Retina (tissue), 1 donor: Measurements from ENCODE around the gene FREM1.

Source experiments
- DNase-seq: peaks from one replicate; pipeline ENCODE4 v3.0.0-alpha.2; 2016

FREM1 gene

DNA sequence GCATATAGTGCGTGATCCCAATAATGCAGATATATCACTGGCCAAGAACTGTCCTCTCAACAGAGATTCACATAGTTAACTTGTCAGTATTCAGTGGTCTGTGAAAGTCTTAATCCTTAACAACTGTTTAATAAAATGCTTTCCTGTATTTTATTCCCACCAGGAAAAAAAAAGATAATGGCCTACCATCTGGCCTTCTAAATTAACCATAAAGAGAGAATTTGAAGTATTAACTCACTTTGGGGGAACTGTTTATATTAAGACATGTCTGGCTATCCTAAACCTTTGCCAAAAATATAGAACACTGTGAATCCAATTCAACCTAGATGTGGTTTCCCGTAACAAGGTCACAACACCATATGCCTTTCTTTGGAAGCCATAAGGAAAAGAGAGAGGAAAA, 818 bp upstream of the FREM1 start:
- DNase-seq: no peak

DNA sequence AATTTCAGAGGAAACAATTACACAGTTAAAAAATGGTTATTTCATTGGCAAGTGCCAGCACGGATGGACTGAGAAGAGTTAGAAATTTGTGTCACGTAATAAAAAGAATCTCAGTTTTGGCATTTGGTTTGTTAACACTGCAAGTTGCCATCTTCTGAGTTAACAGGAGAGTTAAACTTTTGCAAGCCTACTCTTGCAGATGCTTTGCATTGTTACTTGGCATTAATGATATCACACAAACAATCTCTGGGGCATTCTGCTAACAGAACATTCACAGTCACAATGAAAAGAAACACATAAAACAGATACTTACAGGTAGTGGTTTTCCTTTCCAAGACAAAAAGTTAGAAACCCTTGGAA, 647 bp downstream of the FREM1 start:
- no peak for DNase-seq

DNA sequence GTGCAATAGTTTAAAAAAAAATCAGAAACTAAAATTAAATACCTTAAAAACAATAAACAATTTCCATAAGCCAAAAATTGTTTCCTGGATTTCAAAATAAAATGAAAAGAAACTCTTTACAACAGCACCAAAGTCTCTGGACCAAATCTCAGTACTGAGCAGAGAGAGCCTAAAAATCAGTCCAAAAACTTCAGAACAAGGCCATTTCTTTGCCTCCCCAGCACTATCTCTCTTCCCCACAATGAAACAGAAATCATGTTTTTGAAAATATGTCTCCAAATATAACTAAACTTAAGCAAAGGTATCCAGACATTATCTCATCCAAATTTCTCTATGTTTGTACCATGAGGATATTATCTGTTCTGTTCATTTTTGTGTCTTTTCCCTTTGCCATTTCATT, 1.0 kb downstream of the FREM1 start:
- DNase-seq: no peak

DNA sequence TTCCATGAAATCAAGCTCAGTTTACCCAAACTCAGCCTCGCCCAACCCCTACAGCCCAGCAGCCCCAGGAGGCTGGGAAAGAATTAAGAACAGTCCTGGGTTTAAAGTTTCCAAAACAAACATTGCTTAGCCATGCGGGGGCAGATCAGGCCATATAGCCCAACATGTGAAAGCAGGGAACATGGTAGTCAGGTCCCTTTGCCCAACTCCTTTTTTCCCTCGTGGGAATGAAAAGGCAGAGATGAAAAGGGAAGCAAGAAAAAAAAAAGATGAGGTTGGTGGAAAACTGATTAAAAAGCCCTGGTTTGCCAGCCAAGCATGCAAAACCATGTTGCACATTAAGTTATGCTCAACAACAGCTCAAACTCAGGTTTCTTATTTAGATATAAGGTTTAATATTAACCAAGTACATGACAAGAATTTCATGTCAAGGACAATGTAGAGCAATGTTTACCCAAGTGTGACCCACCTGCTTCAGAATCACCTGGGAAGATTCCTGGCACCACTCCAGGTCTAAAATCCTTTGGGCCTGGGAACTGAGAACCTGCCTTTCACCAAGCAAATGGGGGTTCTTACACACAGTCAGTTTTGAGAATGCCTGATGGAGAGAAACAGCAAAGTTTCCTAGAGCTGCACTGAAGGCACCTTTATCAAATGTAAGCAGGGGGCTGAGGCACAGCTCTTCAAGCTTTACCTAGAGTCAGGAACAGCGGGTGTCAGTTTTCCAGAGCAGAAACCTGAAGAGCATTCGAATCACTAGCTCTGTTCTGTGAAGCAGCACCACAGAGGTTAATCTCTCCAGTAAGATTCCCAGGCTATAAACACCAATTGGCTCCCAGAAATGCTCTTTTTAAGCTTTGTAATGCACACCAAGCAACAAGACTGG, 1.7 kb downstream of the FREM1 start:
- DNase-seq: no peak

DNA sequence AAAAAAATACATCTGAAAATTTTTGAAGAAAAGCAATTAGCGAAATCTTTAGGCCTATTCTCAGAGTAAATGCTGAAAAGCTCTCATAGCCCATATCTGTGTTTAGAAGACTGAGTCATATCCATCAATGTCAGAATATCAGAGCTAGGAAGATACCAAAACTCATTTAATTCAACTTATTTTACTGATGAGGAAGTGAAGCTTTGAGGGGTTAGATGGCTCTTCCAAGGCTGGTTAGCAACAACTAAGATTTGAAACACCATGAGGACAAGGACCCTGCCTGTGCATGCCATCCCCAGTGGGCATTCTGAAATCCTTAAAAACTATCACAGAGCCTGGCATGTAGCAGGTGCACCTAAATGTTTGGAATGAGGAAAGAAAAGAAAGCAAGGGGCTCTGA, 2.5 kb downstream of the FREM1 start:
- no peak for DNase-seq

DNA sequence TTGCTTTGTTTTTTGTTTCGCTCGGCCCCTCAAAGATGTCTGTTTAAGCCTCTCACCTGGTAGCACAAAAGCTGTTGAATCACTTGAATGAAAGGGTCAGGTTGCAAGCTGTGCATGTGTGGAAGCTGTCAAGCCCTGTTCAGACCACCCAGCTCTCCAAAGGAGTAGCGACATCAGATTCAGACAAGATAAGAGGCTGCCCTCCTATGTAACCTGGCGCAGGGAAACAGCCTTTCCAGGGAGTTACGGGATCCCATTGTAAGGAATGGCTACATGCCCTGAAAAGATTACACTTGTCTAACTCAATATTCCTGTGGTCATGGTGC, 2.9 kb downstream of the FREM1 start:
- DNase-seq: no peak

DNA sequence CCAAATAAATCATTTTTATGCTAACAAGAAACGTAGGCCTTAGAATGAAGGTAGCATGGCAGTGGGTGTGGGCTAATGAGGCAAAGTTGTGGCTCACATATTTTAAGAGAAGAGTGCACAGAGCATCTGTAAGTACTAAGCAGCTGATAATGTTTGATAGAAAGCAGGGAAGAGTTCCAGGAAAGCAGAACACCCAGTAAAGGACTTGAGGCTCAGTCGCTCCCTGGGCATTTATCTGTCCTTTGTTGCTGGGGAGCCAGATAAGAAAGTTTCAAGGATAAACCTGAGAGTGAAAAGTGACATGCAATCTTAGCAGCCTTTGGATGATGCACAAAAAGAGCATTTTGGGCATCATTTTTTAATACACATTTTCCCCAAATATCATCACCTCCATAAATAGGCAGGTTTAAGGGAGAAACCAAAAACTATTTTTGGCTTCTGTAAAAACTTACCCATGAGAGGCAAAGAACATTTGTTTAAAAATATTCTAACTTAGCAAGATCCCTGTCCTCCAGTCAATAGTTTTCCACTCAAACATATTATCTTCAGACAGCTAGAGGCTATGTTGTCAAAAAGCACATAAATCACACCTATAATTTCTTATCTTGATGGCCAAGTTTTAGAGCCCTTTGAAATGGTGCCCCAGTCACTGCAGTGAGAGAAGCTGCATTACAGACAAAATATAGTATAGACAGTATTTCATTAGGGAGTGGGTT, 3.4 kb downstream of the FREM1 start:
- DNase-seq: no peak

DNA sequence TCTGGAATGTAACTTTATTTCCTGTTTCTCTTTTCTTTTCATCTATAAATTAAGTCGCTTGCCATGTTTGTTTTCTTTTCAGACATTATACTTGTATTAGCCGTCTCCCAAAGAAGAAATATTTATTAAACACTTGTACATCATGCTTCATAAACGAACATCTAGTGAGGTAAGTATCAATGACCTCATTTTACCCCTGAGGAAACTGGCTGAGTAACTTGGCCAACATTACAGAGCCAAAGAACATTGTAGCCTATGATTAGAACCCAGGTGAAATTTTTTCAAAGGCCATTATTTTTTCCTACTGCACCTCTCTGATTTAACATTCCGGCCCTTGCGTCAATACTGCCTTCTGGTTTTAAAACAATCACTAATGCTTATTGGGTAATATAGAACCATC, 4.2 kb downstream of the FREM1 start:
- DNase-seq: no peak

DNA sequence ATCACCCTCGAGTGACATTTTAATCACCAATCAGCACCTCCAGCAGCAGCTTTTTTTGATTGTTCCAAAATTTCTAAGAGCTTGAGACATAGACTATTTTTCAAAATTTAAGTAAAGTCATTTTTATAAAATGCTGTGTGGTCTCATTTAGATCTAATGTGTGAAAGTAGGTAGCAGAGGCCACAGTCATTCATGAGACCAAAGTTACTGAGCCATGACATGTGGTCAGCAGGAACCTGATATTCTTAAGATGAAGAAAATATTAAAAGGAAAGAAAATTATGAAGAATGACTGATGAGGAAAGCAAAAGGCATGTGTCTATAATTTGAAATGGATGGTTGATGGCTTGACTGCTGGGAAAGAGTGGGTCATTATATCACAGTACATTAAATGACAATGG, 7.2 kb downstream of the FREM1 start:
- no peak for DNase-seq

DNA sequence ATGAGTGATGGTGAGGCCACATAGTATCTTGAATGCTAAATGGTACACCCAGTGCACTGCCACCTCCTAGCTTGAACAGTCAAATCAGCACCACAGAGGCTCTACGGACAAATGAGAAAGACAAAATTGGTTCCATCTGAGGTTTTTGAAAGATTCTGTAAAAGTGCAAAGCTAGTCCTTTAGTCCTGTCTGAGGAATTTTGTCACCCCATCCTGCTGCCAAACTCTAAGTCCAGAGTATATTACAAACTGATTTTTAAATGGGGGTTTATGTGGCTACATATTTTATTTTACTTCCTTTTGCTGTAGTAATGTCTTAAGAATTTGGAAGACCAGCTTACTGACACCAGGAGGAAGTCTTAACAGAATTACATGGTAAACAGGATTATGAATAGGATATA, 7.7 kb downstream of the FREM1 start:
- DNase-seq: no peak

DNA sequence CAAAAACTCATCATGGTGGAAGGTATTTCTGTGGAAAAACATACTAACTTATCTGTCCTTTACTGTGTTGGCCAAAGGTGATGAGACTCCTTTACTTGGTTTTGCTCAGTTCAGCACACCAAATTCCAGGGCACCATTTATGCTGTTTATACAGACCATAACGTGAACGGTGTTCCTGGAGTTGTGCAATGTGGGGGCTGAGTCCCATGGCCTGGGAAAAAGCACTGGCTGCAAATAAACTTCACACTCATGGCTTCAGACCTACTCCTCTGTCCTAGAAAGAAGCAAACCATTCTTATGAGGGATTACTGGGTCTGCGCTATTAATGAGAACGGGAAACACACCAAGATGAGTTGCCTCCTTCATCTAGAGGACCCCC, 10.4 kb downstream of the FREM1 start:
- DNase-seq: no peak

DNA sequence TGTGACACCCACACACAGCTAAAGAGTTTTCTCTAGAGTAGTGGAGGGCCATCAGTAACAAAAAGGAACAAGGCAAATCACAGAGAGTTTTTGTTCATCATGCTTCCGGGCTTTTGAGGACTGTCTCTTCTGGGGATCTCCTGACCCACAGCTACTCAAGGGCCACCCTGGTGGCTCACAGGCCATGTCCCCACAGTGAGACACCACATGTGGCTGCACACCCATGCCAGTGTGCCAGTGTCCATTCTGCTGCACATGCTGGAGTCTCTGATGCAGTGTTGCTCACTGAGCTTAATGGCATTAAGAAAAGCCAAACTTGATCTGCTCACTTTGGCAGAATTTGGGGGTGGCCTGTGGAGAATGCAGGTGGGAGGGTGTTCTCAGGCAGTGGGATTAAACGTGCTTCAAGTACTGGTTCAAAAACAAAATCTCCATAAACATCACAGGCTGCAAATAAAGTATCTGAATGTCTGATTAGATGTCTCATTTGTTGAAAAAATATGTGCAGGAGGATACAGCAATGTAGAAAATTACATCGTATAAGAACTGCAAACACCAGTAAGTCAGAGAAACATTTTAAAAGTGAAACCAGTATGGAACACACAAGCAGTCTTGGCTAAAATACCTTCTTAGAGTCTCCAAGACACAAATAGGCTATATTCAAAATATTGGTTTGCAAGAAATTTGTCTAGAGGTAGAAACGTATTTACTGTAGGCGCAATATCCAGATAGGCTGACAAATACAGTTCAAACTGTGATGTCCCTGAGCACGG, 11.0 kb downstream of the FREM1 start:
- no peak for DNase-seq

DNA sequence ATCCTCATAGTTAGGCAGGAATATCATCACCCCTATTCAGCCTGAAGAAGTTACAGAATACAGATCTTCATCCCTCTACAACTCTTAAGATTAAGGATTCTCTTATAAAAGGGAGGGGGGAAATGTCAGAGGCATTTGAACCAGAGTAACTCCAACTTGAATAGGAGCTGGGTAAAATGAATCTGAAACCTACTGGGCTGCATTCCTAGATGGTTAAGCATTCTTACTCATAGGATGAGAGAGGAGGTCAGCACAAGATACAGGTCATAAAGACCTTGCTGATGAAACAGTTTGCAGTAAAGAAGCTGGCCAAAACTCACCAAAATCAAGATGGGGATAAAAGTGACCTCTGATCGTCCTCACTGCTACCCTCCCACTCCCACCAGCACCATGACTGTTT, 14.4 kb downstream of the FREM1 start:
- DNase-seq: no peak

DNA sequence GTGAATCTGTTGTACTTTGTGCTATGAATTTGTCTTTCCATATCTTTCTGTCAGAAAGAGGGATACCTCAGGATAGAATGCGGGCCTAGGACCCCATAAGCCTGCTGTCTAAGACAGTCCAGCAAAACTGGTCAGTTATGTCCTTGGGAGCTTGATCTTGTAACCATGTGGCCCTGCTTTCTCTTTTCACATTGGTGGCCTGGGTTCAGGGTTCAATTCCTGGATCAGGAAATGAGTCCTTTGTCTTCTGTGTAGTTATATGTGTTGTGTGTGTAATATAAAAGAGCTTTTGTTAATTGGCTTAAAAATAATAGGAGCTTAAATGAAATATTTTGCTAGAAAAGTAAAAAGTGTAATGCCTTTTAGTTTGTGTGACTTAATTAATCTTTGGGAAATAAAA, 16.9 kb downstream of the FREM1 start:
- DNase-seq: no peak

DNA sequence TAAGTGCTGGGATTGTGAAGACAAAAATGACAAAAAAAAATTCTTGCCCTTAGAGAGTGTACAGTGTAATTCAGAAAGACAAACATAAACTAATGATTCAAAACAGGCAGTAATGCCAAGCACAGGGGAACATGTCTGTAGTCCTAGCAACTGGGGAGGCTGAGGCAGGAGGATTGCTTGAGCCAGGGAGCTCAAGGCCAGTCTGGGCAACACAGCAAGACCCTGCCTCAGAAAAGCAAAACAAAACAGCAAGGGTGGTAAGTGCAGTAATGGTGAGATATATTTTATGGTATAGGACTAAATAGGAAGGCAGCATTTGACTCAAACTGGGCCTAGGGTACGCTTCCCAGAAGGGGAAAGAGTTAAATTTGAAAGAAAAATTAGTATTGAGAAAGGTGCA, 18.9 kb downstream of the FREM1 start:
- DNase-seq: no peak

DNA sequence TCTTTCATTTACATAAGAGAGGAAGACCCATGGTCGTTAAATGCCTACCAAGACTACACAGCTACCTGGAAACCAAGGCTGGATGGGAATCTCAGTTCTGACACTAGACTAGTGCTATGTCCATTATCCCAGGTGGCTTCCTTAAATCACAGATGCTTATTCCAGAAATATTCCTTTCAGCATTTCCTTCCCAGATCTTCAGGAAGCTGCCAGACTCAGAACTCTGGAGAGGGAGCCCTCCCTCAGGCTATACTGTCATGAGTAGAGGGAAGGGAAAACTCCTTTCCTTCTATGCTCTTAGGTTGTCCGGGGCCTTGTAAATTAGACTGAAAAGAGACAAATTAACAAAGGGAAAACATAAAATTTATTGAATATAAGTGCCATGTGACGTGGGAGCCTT, 20.8 kb downstream of the FREM1 start:
- no peak for DNase-seq

DNA sequence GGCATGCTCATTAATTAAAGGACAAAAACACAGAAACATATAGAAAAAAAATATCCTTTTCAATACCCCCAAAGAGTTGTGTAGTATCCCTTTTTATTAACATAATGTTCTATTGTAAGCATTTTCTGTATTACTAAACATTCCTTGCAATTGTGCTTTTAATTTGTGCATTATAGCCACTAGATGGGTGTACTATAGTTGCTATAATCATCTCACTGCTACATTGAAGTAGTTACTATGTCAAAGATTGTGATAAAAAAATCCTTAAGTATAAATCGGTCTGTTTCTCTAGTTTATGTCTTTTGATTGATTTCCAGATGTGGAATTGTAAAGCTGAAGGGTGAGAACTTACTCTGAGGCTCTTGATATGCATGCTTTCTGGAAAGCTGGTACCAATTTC, 21.4 kb downstream of the FREM1 start:
- DNase-seq: no peak

DNA sequence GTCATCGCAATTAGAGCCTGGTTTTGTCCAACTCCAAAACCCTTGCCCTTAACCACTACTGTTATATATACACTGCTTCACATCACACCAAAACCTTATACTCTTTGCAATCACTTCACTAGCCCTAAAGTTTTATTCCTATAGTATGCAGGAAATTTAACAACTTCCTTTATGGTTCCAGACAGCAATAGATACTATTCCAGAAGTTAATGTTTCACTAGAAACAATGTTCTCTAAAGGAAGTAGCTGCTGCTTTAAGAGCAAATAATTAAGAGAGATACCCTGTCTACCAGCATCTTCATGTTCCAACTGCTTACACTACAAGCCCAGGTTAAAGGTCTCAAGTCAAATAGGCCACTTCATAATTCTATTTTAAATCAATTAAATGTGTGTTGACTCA, 22.0 kb downstream of the FREM1 start:
- no peak for DNase-seq

DNA sequence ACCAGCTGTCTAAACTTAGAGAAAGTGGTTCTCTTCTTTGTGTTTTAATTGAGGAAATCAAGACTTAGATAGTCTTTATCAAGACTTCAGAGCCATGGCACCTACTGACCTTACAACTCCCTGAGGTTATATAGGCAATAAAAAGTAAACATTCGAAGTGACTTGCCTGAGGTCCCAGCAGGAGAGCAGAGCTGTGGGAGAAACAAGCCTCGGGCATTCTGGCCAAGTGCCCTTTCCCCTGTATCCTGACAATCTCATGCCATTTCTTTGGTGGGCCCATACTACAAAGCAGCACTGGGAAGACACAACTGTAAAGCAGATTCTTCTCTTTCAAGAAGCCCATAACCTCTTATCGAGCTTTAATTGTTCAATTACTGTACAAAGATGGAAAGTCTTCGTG, 23.1 kb downstream of the FREM1 start:
- DNase-seq: no peak

DNA sequence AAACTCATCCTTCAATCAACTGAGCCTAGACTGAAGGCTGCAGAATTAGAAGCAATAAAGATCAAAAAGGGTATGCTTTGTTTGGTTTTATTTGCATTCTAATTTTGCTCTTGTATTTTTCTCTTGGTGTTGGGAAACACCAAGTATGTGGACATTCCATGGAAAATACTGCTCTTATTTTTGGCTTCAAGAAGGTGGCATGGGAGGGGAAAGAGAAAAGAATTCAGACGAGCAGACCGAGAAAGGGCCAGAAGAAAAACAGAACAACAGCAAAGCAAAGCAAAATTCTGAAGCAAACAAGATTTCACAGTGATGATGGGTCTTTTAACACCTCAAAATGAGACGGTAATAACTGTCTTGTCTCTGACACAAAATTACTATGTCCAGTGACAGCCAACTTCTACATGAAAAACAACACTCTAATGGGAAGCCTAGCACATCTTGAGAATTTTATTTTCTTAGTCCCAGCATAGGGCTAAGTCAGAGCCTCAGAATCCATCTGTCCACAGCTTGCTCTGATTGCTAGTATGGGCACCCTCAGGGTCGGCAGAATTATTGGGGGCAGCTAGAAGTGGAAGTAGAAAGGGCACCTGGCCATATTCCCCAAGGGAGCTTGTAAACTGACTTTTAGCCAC, 26.8 kb downstream of the FREM1 start:
- DNase-seq: no peak

DNA sequence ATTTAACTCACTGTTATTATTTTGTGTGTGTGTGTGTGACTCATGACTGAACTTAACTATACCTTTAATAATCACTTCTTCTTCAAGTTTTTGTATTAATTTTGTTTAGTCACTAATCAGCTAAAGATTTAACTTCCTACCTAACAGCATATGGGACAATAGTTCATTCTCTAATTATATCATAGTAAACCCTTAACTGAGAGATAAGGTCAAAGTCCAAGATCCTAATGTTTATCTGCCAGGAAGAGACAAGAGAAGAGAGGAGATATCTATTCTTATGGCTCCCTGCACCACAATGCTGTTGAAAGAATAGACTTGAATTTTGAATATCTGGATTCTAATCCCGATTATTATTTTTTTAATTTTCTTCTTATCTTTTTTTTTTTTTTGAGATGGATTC, 28.1 kb downstream of the FREM1 start:
- DNase-seq: no peak

DNA sequence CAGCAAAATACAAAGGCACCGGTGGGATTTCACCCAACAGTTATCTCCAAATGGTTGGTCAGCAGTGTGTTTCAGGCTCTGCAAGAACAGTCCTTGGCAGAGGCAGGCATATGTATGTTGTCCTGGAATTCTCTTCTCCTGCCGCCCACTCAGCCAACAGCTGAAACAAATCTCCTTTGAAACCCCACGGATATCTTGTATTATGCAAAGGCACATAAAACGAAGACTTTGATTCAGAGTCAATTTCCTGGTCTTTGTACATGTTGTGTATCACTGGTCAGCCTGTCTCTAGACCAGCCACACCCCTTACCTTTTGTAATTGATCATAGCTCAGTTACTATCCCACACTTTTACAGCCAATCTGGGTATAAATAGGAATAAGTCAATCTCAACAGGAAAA, 29.2 kb downstream of the FREM1 start:
- no peak for DNase-seq

DNA sequence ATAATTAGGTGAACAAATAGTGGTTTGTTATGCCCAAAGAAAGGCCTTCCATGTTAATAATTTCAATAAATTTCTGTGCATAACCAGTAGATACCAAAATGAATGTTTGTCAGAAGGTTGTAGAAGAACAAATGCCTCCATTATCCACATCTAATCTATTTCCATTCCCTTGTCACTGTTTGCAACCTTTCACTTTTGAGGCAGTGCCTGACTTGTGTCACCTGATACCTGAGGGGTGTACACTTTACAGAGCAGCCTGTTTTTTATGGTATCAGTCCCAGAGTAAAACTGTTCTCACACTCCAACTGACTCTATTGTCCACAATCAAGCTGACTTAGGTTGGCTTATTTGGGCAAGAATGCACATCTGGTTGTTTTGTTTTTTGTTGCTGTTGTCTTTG, 40.1 kb downstream of the FREM1 start:
- DNase-seq: no peak

DNA sequence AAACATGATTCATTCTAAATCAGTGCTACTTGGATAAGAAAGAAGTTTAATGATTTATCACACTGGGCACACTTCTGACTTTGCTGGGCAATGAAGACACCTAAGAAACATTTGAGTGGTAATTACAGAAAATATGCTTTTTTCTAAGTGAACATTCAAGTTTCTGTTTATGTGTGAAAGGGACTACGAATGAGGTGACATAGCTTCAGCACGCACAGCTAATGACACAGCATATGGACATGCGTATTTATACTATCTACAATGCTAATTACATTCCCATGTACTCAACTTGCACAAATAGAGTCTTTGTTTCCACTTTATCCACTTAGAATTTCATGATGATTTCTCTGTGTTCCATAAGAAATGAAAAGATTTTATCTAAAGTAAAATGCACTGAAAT, 40.6 kb downstream of the FREM1 start:
- DNase-seq: no peak
